DOHH2 (cell line): ENCODE results near the gene NPDC1.

Source experiments
- EZH2phosphoT487 ChIP-seq: fragments of 200-600 bp; sonication (generic); IDR thresholded peaks from 2 replicates; pipeline ENCODE4 v1.6.1; 2017; ENCODE audit warnings: borderline replicate concordance, mild to moderate bottlenecking, antibody characterized with exemption, low read length, moderate library complexity, mixed read lengths
- TF ChIP-seq, protein P1 (sequence below): fragments of 200-600 bp; sonication (generic); IDR thresholded peaks from one replicate; pipeline ENCODE4 v1.5.1; 2014; ENCODE audit warnings: antibody characterized with exemption, mild to moderate bottlenecking, low read depth, low read length; ENCODE audit not compliant: poor library complexity, severe bottlenecking

DNA sequence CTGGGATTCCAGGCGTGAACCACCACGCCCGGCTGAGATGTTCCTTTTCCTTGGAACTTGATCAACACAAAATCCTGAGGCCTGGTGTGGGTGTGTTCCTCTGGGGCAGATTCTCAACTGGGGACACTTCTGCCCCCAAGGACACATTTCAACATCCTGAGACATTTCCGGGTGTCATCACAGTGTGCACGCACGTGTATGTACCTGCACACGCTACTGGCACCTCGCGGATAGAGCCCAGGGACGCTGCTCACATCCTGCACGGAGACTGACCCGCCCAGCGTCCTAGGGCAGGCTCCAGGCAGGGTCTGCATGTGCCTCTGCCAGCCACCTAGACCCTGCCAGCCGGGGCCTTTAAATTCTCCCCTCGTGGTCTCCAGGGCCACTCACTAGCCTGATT lies 16.4 kb upstream of the NPDC1 start:
- TF ChIP-seq, protein P1, sequence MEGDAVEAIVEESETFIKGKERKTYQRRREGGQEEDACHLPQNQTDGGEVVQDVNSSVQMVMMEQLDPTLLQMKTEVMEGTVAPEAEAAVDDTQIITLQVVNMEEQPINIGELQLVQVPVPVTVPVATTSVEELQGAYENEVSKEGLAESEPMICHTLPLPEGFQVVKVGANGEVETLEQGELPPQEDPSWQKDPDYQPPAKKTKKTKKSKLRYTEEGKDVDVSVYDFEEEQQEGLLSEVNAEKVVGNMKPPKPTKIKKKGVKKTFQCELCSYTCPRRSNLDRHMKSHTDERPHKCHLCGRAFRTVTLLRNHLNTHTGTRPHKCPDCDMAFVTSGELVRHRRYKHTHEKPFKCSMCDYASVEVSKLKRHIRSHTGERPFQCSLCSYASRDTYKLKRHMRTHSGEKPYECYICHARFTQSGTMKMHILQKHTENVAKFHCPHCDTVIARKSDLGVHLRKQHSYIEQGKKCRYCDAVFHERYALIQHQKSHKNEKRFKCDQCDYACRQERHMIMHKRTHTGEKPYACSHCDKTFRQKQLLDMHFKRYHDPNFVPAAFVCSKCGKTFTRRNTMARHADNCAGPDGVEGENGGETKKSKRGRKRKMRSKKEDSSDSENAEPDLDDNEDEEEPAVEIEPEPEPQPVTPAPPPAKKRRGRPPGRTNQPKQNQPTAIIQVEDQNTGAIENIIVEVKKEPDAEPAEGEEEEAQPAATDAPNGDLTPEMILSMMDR, result no peak
- TF ChIP-seq EZH2phosphoT487, result no peak
